Gastroesophageal sphincter (tissue), 3 donors: Measurements from ENCODE around the gene RGS2.

Experiments
- POLR2A ChIP-seq, 2 donors: fragments of 450-650 bp; IDR thresholded peaks; one replicate each; pipeline ENCODE4 v1.6.1; 2017; ENCODE audit warnings: antibody characterized with exemption in 2 of 2, mild to moderate bottlenecking in 2 of 2, moderate library complexity in 1 of 2
- TF ChIP-seq, protein P1 (sequence below), 4 experiments: fragments of 200-600 bp in 2 of 4; fragments of 450-650 bp in 2 of 4; sonication (generic) in 1 of 4; IDR thresholded peaks; one replicate each; pipeline ENCODE4 v1.5.1; 2017 to 2019; ENCODE audit warnings: antibody characterized with exemption in 4 of 4, mild to moderate bottlenecking in 2 of 4, moderate library complexity in 2 of 4

DNA sequence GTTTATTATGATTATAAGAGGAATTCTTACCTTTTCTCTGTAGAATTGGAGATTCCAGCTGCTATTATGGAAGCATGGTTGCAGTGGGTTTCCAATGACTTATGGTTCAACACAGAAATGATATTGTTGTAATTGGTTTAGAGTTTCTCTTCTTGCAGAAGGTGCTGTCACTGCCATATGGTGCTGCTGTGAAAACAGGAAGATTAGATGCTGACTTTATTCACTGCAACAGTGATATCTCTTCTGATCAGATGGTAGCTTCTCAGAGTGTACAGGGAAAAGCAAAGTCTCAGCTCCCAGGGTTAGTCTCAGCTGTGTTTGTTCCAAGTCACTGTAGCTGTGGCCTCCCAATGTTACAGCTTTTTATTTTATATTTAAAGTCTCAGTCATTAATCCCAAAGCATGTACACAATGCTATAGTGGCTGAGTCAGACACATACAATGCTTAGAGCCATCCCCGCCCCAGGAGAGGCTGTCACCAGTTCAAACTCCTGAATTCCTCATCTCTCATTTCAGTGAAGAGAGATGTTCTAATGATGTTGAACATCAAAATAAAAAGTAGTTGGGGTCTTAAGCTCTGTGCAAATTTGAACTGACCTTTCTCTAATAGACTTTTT is 42.7 kb upstream of the RGS2 start:
- TF ChIP-seq POLR2A (IDR thresholded peaks at IDR 0.05), result no peak
- TF ChIP-seq, protein P1, sequence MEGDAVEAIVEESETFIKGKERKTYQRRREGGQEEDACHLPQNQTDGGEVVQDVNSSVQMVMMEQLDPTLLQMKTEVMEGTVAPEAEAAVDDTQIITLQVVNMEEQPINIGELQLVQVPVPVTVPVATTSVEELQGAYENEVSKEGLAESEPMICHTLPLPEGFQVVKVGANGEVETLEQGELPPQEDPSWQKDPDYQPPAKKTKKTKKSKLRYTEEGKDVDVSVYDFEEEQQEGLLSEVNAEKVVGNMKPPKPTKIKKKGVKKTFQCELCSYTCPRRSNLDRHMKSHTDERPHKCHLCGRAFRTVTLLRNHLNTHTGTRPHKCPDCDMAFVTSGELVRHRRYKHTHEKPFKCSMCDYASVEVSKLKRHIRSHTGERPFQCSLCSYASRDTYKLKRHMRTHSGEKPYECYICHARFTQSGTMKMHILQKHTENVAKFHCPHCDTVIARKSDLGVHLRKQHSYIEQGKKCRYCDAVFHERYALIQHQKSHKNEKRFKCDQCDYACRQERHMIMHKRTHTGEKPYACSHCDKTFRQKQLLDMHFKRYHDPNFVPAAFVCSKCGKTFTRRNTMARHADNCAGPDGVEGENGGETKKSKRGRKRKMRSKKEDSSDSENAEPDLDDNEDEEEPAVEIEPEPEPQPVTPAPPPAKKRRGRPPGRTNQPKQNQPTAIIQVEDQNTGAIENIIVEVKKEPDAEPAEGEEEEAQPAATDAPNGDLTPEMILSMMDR (IDR thresholded peaks at IDR 0.05), result no peak
